K562 (cell line): ENCODE measurements around the gene BOD1L1. TPM values are rescaled to one million over a fixed set of nuclear protein-coding genes. Genes with fewer than 3 reads are reported as not detected.

Source experiments
- DIDO1 ChIP-seq: fragments of 450-650 bp; IDR thresholded peaks from 2 replicates; pipeline ENCODE4 v1.6.1; 2016; ENCODE audit warnings: low read depth, missing biosample characterization, missing genetic modification characterization
- FOXJ3 ChIP-seq: sonication (generic); formaldehyde crosslinking; IDR thresholded peaks from 2 replicates; pipeline ENCODE4 v1.4.0; 2020; ENCODE audit warnings: mild to moderate bottlenecking, missing genetic modification reagents
- FOXK1 ChIP-seq: sonication (generic); formaldehyde crosslinking; IDR thresholded peaks from 2 replicates; pipeline ENCODE4 v1.8.0; 2022; ENCODE audit warnings: missing genetic modification reagents, mild to moderate bottlenecking, borderline replicate concordance
- HNRNPUL1 ChIP-seq: fragments of 200-400 bp; formaldehyde crosslinking; IDR thresholded peaks from 2 replicates; pipeline ENCODE4 v1.6.1; 2017; ENCODE audit warnings: low read length
- RB1 ChIP-seq: fragments of 450-650 bp; IDR thresholded peaks from 2 replicates; pipeline ENCODE4 v1.6.1; 2017; ENCODE audit warnings: low read depth, mild to moderate bottlenecking
- RBBP5 ChIP-seq: fragments of 200-600 bp; sonication (generic); IDR thresholded peaks from 2 replicates; pipeline ENCODE4 v1.6.1; 2012; ENCODE audit warnings: borderline replicate concordance, mild to moderate bottlenecking, low read length, control low read depth, inconsistent platforms; ENCODE audit not compliant: insufficient read depth, poor library complexity, severe bottlenecking
- polyA plus RNA-seq, 8 experiments: library from polyadenylated mRNA; depleted of rRNA in 4 of 8; stranded (reverse) in 5 of 8; unstranded in 3 of 8; fragments of >200 nt; fragmentation: Nextera tagmentation in 2 of 8; fragmentation: Illumina TruSeq in 1 of 8; extraction: Ambion mirVana in 2 of 8; extraction: Trizol in 1 of 8; gene quantifications; 2 replicates each; pipeline versions ENCODE4 v1.2.1 to v1.2.3, GENCODE V29; 2011 to 2014; ENCODE audit warnings: inconsistent platforms in 1 of 8, missing spikeins in 1 of 8
- total RNA-seq, 7 experiments: library from RNA; depleted of rRNA in 6 of 7; stranded (reverse); fragments of >200 nt in 6 of 7; fragmentation: Illumina TruSeq in 2 of 7; extraction: Trizol in 2 of 7; gene quantifications; 2 replicates each; pipeline versions ENCODE4 v1.2.1 to v1.2.3, GENCODE V29; 2011 to 2021; ENCODE audit warnings: low replicate concordance in 1 of 7
- TF ChIP-seq, protein P1 (sequence below): fragments of 200-800 bp; sonication (Bioruptor generic); IDR thresholded peaks from 2 replicates; pipeline ENCODE4 v1.6.1; 2016; ENCODE audit warnings: missing genetic modification characterization, missing compliant biosample characterization
- TF ChIP-seq, protein P2 (sequence below): sonication (generic); formaldehyde crosslinking; IDR thresholded peaks from 2 replicates; pipeline ENCODE4 v1.8.0; 2023; ENCODE audit warnings: mild to moderate bottlenecking, missing genetic modification reagents
- TF ChIP-seq, protein P3 (sequence below): fragments of 250-450 bp; sonication (Bioruptor Pico); IDR thresholded peaks from 2 replicates; pipeline ENCODE4 v1.5.0; 2020; ENCODE audit warnings: mild to moderate bottlenecking
- TF ChIP-seq, protein P4 (sequence below): fragments of 250-450 bp; sonication (Bioruptor Pico); IDR thresholded peaks from 2 replicates; pipeline ENCODE4 v1.8.0; 2022; ENCODE audit warnings: inconsistent platforms
- TF ChIP-seq, protein P5 (sequence below): fragments of 450-650 bp; IDR thresholded peaks from 2 replicates; pipeline ENCODE4 v1.7.0; 2016; ENCODE audit warnings: borderline replicate concordance

The BOD1L1 gene
- total and polyA plus RNA-seq, 9 of the 15 experiments (the other 6 are each of a cell fraction or from before 2014, with no cell fraction given) = 4.8 to 23.2 (median 17.7) TPM

DNA sequence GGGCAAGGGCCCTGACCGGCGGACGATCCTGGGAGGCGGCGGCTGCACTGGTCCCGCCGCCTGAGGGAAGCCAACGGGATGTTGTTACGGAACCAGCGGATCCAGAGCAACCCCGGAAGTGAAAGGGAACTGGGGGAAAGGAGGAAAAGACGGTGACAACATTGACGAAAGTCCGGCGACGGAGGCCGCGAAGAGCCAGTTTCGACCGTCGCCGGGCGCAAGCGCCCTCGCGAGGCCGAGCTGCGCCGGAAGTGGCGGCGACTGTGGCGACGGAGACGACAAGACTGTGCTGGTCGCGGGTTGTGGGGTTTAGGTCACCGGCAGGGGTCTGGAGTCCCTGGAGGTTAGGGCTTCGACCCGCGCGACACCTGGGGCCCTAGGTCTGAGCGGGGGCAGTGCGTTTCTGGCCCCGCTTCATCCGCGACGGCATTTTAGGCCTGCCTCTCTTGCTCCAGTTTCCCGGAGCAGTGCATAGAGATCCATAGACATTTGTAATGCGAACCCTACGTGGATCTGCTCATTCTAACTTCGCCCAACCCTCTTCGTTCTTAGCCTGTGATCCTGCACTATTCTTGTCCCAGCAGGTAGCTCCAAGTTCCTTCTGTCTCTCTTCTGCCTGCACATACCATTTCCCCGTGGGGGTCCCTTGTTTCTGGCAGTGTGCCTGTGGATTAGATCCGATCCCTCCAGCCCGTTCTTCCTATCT, at the start of gene BOD1L1 (continued):
- TF ChIP-seq, protein P1, sequence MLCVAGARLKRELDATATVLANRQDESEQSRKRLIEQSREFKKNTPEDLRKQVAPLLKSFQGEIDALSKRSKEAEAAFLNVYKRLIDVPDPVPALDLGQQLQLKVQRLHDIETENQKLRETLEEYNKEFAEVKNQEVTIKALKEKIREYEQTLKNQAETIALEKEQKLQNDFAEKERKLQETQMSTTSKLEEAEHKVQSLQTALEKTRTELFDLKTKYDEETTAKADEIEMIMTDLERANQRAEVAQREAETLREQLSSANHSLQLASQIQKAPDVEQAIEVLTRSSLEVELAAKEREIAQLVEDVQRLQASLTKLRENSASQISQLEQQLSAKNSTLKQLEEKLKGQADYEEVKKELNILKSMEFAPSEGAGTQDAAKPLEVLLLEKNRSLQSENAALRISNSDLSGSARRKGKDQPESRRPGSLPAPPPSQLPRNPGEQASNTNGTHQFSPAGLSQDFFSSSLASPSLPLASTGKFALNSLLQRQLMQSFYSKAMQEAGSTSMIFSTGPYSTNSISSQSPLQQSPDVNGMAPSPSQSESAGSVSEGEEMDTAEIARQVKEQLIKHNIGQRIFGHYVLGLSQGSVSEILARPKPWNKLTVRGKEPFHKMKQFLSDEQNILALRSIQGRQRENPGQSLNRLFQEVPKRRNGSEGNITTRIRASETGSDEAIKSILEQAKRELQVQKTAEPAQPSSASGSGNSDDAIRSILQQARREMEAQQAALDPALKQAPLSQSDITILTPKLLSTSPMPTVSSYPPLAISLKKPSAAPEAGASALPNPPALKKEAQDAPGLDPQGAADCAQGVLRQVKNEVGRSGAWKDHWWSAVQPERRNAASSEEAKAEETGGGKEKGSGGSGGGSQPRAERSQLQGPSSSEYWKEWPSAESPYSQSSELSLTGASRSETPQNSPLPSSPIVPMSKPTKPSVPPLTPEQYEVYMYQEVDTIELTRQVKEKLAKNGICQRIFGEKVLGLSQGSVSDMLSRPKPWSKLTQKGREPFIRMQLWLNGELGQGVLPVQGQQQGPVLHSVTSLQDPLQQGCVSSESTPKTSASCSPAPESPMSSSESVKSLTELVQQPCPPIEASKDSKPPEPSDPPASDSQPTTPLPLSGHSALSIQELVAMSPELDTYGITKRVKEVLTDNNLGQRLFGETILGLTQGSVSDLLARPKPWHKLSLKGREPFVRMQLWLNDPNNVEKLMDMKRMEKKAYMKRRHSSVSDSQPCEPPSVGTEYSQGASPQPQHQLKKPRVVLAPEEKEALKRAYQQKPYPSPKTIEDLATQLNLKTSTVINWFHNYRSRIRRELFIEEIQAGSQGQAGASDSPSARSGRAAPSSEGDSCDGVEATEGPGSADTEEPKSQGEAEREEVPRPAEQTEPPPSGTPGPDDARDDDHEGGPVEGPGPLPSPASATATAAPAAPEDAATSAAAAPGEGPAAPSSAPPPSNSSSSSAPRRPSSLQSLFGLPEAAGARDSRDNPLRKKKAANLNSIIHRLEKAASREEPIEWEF (CRISPR knock-in tag) = no peak
- TF ChIP-seq HNRNPUL1 = no peak
- TF ChIP-seq, protein P2, sequence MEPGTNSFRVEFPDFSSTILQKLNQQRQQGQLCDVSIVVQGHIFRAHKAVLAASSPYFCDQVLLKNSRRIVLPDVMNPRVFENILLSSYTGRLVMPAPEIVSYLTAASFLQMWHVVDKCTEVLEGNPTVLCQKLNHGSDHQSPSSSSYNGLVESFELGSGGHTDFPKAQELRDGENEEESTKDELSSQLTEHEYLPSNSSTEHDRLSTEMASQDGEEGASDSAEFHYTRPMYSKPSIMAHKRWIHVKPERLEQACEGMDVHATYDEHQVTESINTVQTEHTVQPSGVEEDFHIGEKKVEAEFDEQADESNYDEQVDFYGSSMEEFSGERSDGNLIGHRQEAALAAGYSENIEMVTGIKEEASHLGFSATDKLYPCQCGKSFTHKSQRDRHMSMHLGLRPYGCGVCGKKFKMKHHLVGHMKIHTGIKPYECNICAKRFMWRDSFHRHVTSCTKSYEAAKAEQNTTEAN (CRISPR knock-in tag) = 0 out of 2 replicates have a peak, but pooled peaks have one; percentile 41
- TF ChIP-seq, protein P3, sequence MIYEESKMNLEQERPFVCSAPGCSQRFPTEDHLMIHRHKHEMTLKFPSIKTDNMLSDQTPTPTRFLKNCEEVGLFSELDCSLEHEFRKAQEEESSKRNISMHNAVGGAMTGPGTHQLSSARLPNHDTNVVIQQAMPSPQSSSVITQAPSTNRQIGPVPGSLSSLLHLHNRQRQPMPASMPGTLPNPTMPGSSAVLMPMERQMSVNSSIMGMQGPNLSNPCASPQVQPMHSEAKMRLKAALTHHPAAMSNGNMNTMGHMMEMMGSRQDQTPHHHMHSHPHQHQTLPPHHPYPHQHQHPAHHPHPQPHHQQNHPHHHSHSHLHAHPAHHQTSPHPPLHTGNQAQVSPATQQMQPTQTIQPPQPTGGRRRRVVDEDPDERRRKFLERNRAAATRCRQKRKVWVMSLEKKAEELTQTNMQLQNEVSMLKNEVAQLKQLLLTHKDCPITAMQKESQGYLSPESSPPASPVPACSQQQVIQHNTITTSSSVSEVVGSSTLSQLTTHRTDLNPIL (CRISPR knock-in tag) = no peak
- TF ChIP-seq, protein P4, sequence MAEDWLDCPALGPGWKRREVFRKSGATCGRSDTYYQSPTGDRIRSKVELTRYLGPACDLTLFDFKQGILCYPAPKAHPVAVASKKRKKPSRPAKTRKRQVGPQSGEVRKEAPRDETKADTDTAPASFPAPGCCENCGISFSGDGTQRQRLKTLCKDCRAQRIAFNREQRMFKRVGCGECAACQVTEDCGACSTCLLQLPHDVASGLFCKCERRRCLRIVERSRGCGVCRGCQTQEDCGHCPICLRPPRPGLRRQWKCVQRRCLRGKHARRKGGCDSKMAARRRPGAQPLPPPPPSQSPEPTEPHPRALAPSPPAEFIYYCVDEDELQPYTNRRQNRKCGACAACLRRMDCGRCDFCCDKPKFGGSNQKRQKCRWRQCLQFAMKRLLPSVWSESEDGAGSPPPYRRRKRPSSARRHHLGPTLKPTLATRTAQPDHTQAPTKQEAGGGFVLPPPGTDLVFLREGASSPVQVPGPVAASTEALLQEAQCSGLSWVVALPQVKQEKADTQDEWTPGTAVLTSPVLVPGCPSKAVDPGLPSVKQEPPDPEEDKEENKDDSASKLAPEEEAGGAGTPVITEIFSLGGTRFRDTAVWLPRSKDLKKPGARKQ (CRISPR knock-in tag) = no peak
- TF ChIP-seq FOXK1 = peak; percentile 52; the same call in 1 of the 2 replicates
- no peak for TF ChIP-seq FOXJ3 (CRISPR knock-in tag)
- TF ChIP-seq DIDO1 (tag) = peak; percentile 85; the same call in 1 of the 2 replicates
- peak; percentile 95 for TF ChIP-seq RBBP5
- TF ChIP-seq, protein P5, sequence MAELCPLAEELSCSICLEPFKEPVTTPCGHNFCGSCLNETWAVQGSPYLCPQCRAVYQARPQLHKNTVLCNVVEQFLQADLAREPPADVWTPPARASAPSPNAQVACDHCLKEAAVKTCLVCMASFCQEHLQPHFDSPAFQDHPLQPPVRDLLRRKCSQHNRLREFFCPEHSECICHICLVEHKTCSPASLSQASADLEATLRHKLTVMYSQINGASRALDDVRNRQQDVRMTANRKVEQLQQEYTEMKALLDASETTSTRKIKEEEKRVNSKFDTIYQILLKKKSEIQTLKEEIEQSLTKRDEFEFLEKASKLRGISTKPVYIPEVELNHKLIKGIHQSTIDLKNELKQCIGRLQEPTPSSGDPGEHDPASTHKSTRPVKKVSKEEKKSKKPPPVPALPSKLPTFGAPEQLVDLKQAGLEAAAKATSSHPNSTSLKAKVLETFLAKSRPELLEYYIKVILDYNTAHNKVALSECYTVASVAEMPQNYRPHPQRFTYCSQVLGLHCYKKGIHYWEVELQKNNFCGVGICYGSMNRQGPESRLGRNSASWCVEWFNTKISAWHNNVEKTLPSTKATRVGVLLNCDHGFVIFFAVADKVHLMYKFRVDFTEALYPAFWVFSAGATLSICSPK = no peak
- TF ChIP-seq RB1 = peak; percentile 78
